ENCODE data around the gene PTPN22.

Gene PTPN22

DNA sequence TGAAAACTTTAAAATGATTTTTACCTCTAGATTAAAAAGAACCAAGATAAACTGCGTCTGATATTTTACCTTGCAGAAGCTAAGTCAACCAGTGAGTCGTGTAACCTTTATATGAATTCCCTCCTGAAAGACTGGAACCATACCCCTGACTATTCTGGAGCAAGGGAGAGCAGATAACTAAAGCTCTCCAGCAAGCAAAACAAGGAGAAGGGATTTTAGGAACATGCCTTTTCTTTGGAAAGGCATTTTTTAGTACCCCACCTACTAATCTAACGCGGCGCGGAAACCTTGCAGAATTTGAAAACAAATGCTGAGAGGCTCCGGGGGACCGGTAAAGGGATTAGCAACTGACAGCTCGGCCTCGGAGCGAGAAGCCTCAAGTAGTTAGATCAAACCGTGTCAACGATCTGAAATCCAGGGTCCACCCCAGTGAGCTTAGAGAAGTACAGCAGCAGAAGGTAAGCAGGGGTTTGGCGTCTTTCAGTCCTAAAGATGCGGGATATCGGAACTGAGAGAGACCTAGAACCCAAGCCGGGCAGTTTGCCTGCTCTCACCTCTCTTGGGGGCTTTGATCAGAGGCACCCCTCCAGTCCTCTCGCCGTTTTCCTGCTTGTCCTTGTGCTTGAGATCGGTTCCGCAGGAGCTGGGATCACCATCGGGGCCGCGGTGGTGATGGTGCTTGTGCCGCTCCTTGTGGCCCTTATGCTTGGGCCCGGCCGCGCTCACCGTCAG, 60.2 kb downstream of the PTPN22 start:
- H3K27me3 ChIP-seq (ENCODE audit: control insufficient read depth, insufficient read depth, low read length): no peaks in the 10 kb centered on the region
- peak overlapping the region; percentile 73; the same call in 1 of the 2 replicates for H3K27ac ChIP-seq (ENCODE audit: low read depth, low read length)
- 0 out of 2 replicates have a peak, but pooled peaks cover 4% of the 10 kb centered on the region for H3K36me3 ChIP-seq (ENCODE audit: control insufficient read depth, insufficient read depth, low read length)
- peak overlapping the region; percentile 94 for H3K4me3 ChIP-seq (ENCODE audit: low read depth, low read length)
- no peaks in the 10 kb centered on the region for H3K9me3 ChIP-seq (ENCODE audit: control insufficient read depth, insufficient read depth, low read depth, low read length)
- H3K9ac ChIP-seq (ENCODE audit: low read length): peak overlapping the region; percentile 88
- peaks cover 14% of the 10 kb centered on the region for H3K4me1 ChIP-seq (ENCODE audit: control insufficient read depth, insufficient read depth, low read length)

DNA sequence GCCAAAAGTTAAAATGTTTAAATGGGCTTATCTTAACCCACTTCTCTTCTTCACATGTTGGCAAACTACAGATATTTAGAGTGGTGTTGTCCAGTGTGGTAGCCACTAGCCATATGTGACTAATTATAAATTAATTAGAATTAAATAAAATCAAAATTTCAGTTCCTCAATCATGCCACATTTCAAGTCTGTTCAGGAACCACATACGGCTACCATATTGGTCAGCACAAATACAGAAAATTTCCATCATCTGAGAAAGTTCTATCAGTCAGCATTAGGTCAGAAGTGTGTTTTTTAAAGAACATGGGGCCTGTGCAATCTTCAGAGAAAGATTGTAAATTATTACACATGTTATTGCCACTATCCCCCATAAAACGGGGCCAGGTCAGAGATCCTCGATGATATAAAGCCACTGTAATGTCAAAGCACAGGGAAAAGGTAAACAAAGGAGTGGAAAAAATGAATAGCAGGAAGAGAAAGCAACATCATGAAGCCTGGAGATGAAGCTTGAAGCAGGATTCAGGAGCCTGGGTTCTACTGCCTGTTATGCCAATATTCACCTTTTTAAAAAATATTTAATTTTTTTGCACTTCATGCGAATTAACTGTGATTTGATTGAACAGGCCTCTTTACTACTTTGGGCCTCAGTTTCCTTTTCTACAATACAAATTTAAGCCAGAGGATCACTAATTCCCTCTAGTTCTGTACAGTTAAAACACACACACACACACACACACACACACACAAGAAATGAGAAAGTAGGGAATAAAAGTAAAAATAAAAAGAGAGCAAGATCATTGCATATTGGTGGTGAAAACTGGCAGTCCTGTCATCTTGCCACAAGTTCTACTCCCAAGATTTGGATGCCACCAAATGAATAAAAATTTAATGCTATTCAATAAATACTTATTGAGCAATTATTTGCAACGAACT, 61.6 kb downstream of the PTPN22 start:
- Histone ChIP-seq H3K36me3 (ENCODE audit: control insufficient read depth, insufficient read depth, low read length) (0 out of 2 replicates have a peak, but pooled peaks cover 4% of the 10 kb centered on the region), H3K4me1 (ENCODE audit: control insufficient read depth, insufficient read depth, low read length) (peaks cover 14% of the 10 kb centered on the region), H3K27ac (ENCODE audit: low read depth, low read length) (no peak overlapping the region), H3K9me3 (ENCODE audit: control insufficient read depth, insufficient read depth, low read depth, low read length) (no peaks in the 10 kb centered on the region), H3K27me3 (ENCODE audit: control insufficient read depth, insufficient read depth, low read length) (no peaks in the 10 kb centered on the region), H3K9ac (ENCODE audit: low read length) (no peak overlapping the region), H3K4me3 (ENCODE audit: low read depth, low read length) (peak overlapping the region; percentile 94)

- H3K4me1 ChIP-seq (ENCODE audit: control insufficient read depth, insufficient read depth, low read length): peaks cover 23% of the 10 kb centered on the region
- H3K27ac ChIP-seq (ENCODE audit: low read depth, low read length): no peak overlapping the region
- H3K36me3 ChIP-seq (ENCODE audit: control insufficient read depth, insufficient read depth, low read length): 0 out of 2 replicates have a peak, but pooled peaks cover 4% of the 10 kb centered on the region
- H3K9ac ChIP-seq (ENCODE audit: low read length): no peak overlapping the region
- H3K9me3 ChIP-seq (ENCODE audit: control insufficient read depth, insufficient read depth, low read depth, low read length): no peaks in the 10 kb centered on the region
- H3K4me3 ChIP-seq (ENCODE audit: low read depth, low read length): no peak overlapping the region
- no peaks in the 10 kb centered on the region for H3K27me3 ChIP-seq (ENCODE audit: control insufficient read depth, insufficient read depth, low read length)
Observed at GRCh38 chr1:113808450-113809195, 62.9 kb downstream of the PTPN22 start.

- H3K4me3 ChIP-seq (ENCODE audit: low read depth, low read length): no peak overlapping the region
- 0 out of 2 replicates have a peak, but pooled peaks cover 4% of the 10 kb centered on the region for H3K36me3 ChIP-seq (ENCODE audit: control insufficient read depth, insufficient read depth, low read length)
- no peaks in the 10 kb centered on the region for H3K27me3 ChIP-seq (ENCODE audit: control insufficient read depth, insufficient read depth, low read length)
- H3K9me3 ChIP-seq (ENCODE audit: control insufficient read depth, insufficient read depth, low read depth, low read length): no peaks in the 10 kb centered on the region
- no peak overlapping the region for H3K27ac ChIP-seq (ENCODE audit: low read depth, low read length)
- peaks cover 17% of the 10 kb centered on the region for H3K4me1 ChIP-seq (ENCODE audit: control insufficient read depth, insufficient read depth, low read length)
- H3K9ac ChIP-seq (ENCODE audit: low read length): no peak overlapping the region
Observed at GRCh38 chr1:113805639-113806038, 65.9 kb downstream of the PTPN22 start.

DNA sequence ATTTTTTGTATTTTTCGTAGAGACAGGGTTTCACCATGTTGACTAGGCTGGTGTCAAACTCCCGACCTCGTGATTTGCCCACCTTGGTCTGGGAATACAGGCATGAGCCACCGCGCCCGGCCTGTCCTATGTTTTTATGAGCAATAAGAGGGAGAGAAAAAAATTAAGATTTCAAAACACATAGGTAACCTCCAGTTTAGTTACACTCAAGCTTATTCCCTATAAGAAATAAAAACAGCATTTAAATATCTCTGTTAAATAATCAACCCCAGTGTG, 66.3 kb downstream of the PTPN22 start:
- H3K27ac ChIP-seq (ENCODE audit: low read depth, low read length): no peak overlapping the region
- peaks cover 14% of the 10 kb centered on the region for H3K4me1 ChIP-seq (ENCODE audit: control insufficient read depth, insufficient read depth, low read length)
- no peak overlapping the region for H3K9ac ChIP-seq (ENCODE audit: low read length)
- H3K27me3 ChIP-seq (ENCODE audit: control insufficient read depth, insufficient read depth, low read length): no peaks in the 10 kb centered on the region
- 0 out of 2 replicates have a peak, but pooled peaks cover 4% of the 10 kb centered on the region for H3K36me3 ChIP-seq (ENCODE audit: control insufficient read depth, insufficient read depth, low read length)
- no peak overlapping the region for H3K4me3 ChIP-seq (ENCODE audit: low read depth, low read length)
- H3K9me3 ChIP-seq (ENCODE audit: control insufficient read depth, insufficient read depth, low read depth, low read length): no peaks in the 10 kb centered on the region

- no peak overlapping the region for H3K27ac ChIP-seq (ENCODE audit: low read depth, low read length)
- H3K9ac ChIP-seq (ENCODE audit: low read length): no peak overlapping the region
- 0 out of 2 replicates have a peak, but pooled peaks cover 4% of the 10 kb centered on the region for H3K36me3 ChIP-seq (ENCODE audit: control insufficient read depth, insufficient read depth, low read length)
- H3K9me3 ChIP-seq (ENCODE audit: control insufficient read depth, insufficient read depth, low read depth, low read length): no peaks in the 10 kb centered on the region
- H3K27me3 ChIP-seq (ENCODE audit: control insufficient read depth, insufficient read depth, low read length): no peaks in the 10 kb centered on the region
- H3K4me3 ChIP-seq (ENCODE audit: low read depth, low read length): no peak overlapping the region
- H3K4me1 ChIP-seq (ENCODE audit: control insufficient read depth, insufficient read depth, low read length): peaks cover 9% of the 10 kb centered on the region
Observed at GRCh38 chr1:113804421-113805255, 66.9 kb downstream of the PTPN22 start.

GRCh38 chr1:113802367-113803007, 69.0 kb downstream of the PTPN22 start:
- Histone ChIP-seq H3K27ac (ENCODE audit: low read depth, low read length) (no peak overlapping the region), H3K4me3 (ENCODE audit: low read depth, low read length) (no peak overlapping the region), H3K4me1 (ENCODE audit: control insufficient read depth, insufficient read depth, low read length) (peaks cover 9% of the 10 kb centered on the region), H3K9ac (ENCODE audit: low read length) (no peak overlapping the region), H3K27me3 (ENCODE audit: control insufficient read depth, insufficient read depth, low read length) (no peaks in the 10 kb centered on the region), H3K9me3 (ENCODE audit: control insufficient read depth, insufficient read depth, low read depth, low read length) (no peaks in the 10 kb centered on the region), H3K36me3 (ENCODE audit: control insufficient read depth, insufficient read depth, low read length) (peaks cover 7% of the 10 kb centered on the region)

DNA sequence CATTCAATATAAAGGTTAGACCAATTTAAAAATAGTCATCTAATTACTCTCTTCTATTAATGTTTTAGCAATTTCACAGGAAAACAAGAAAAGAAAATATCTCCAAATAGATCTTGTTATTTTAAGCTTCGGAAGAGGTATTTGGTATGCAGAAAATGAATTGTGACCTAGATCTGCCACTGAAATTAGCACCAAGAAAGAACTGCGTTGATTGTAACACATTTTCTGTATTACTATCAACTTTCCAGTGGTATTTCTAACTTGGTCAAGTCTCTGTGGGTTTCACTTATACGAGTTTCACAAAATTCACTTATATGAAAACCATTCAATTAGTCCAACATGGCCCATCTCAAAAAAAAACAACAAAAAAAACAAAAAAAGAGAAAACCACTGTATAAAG, 71.0 kb downstream of the PTPN22 start:
- Histone ChIP-seq H3K4me3 (ENCODE audit: low read depth, low read length) (no peak overlapping the region), H3K9ac (ENCODE audit: low read length) (no peak overlapping the region), H3K27ac (ENCODE audit: low read depth, low read length) (no peak overlapping the region)

GRCh38 chr1:113797472-113797871, 74.0 kb downstream of the PTPN22 start:
- Histone ChIP-seq H3K36me3 (ENCODE audit: control insufficient read depth, insufficient read depth, low read length) (peaks cover 36% of the 10 kb centered on the region), H3K27me3 (ENCODE audit: control insufficient read depth, insufficient read depth, low read length) (no peaks in the 10 kb centered on the region), H3K4me1 (ENCODE audit: control insufficient read depth, insufficient read depth, low read length) (no peaks in the 10 kb centered on the region), H3K4me3 (ENCODE audit: low read depth, low read length) (no peak overlapping the region), H3K9ac (ENCODE audit: low read length) (no peak overlapping the region), H3K9me3 (ENCODE audit: control insufficient read depth, insufficient read depth, low read depth, low read length) (no peaks in the 10 kb centered on the region), H3K27ac (ENCODE audit: low read depth, low read length) (no peak overlapping the region)

More for the DNA sequence above, 71.0 kb downstream of the PTPN22 start:
- H3K4me1 ChIP-seq (ENCODE audit: control insufficient read depth, insufficient read depth, low read length): peaks cover 9% of the 10 kb centered on the region
- H3K9me3 ChIP-seq (ENCODE audit: control insufficient read depth, insufficient read depth, low read depth, low read length): no peaks in the 10 kb centered on the region
- no peaks in the 10 kb centered on the region for H3K27me3 ChIP-seq (ENCODE audit: control insufficient read depth, insufficient read depth, low read length)
- peaks cover 19% of the 10 kb centered on the region for H3K36me3 ChIP-seq (ENCODE audit: control insufficient read depth, insufficient read depth, low read length)
